WERI-Rb-1 (cell line): Measurements from ENCODE around the gene MAP3K12.

Experiments
- DNase-seq: peaks from one replicate; pipeline ENCODE4 v3.0.0-alpha.2; 2020
- H3K27ac ChIP-seq: fragments of 250-450 bp; sonication (Bioruptor Pico); 2 replicates; pipeline ENCODE4 v1.5.1; 2020; ENCODE audit warnings: mild to moderate bottlenecking, moderate library complexity
- H3K27me3 ChIP-seq: fragments of 250-450 bp; sonication (Bioruptor Pico); 2 replicates; pipeline ENCODE4 v1.5.1; 2021; ENCODE audit warnings: mild to moderate bottlenecking, low read depth, moderate library complexity; ENCODE audit not compliant: insufficient read depth, severe bottlenecking
- H3K36me3 ChIP-seq: fragments of 250-450 bp; sonication (Bioruptor Pico); 2 replicates; pipeline ENCODE4 v1.5.1; 2020; ENCODE audit warnings: mild to moderate bottlenecking, moderate library complexity
- H3K4me3 ChIP-seq: 2 replicates; pipeline ENCODE4 v1.5.1; 2011; ENCODE audit warnings: low read depth, mild to moderate bottlenecking, control low read depth, low read length
- H3K9me3 ChIP-seq: fragments of 250-450 bp; sonication (Bioruptor Pico); 2 replicates; pipeline ENCODE4 v1.5.1; 2021; ENCODE audit warnings: mild to moderate bottlenecking, moderate library complexity; ENCODE audit not compliant: severe bottlenecking
- TF ChIP-seq, protein P1 (sequence below): IDR thresholded peaks from 2 replicates; pipeline ENCODE4 v1.5.1; 2011; ENCODE audit warnings: low read depth, mild to moderate bottlenecking, control low read depth, inconsistent platforms, low read length

MAP3K12 gene

DNA sequence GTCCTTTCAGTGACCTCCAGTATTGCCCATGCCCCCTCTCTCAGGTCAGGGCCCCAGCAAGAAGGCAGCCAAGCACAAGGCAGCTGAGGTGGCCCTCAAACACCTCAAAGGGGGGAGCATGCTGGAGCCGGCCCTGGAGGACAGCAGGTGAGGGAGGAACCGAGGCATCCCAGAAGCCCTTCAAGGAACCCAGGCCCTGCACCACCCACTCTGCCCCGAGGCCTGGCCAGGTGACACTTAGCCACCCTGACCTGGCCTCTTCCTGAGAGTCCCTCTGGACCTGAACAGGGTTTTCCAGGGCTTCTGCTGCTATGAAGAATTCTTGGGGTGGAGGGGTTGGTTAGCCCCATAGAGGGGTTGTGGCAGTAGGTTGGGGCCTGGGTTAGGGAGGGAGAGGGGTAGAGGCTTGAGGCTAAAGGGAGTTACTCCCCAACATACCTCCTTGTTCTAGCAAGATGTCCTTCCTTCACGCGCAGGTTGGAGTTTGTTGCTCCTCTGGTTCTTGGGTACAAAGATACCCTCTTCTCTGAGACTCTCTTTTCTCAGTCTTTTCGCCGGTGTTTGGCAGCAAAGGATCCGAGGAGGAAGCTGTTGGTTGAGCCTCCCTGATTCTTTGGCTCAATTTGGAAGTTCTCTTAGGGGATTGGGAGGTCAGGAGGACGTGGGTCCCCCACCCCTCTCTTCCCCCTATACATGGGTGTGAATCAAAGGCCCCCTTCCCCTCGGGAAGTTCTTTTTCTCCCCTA, 3.9 kb upstream of the MAP3K12 start:
- DNase-seq = no peak
- no peaks in the 10 kb centered on the region for H3K9me3 ChIP-seq
- H3K27me3 ChIP-seq = no peaks in the 10 kb centered on the region
- no peak overlapping the region for H3K27ac ChIP-seq
- H3K36me3 ChIP-seq = peaks cover 45% of the 10 kb centered on the region
- H3K4me3 ChIP-seq = no peak overlapping the region
- TF ChIP-seq, protein P1, sequence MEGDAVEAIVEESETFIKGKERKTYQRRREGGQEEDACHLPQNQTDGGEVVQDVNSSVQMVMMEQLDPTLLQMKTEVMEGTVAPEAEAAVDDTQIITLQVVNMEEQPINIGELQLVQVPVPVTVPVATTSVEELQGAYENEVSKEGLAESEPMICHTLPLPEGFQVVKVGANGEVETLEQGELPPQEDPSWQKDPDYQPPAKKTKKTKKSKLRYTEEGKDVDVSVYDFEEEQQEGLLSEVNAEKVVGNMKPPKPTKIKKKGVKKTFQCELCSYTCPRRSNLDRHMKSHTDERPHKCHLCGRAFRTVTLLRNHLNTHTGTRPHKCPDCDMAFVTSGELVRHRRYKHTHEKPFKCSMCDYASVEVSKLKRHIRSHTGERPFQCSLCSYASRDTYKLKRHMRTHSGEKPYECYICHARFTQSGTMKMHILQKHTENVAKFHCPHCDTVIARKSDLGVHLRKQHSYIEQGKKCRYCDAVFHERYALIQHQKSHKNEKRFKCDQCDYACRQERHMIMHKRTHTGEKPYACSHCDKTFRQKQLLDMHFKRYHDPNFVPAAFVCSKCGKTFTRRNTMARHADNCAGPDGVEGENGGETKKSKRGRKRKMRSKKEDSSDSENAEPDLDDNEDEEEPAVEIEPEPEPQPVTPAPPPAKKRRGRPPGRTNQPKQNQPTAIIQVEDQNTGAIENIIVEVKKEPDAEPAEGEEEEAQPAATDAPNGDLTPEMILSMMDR = no peak

DNA sequence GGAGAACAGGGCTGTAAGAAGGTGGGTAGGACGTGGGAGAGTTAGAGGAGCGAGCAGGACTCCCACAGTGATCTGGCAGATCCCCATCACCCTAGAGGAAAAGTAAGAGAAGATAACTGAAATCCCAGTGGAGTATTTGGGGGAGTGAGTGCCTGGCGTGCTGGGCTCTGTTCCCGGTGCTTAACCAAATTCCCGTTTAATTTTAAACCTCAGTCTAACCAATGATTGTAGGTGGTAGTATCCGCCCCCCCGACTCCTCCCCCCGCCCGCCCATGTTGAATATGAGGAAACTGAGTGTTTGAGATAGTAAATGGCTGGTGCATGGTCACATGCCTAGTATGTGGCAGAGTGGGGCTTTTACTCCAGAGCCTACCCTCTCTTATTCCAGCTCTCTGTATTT, 3.1 kb upstream of the MAP3K12 start:
- no peak overlapping the region for H3K4me3 ChIP-seq
- DNase-seq = no peak
- TF ChIP-seq, protein P1 = no peak
- no peaks in the 10 kb centered on the region for H3K9me3 ChIP-seq
- peak overlapping the region; percentile 98; the same call in 1 of the 2 replicates for H3K27ac ChIP-seq
- no peaks in the 10 kb centered on the region for H3K27me3 ChIP-seq
- peaks cover 45% of the 10 kb centered on the region for H3K36me3 ChIP-seq

DNA sequence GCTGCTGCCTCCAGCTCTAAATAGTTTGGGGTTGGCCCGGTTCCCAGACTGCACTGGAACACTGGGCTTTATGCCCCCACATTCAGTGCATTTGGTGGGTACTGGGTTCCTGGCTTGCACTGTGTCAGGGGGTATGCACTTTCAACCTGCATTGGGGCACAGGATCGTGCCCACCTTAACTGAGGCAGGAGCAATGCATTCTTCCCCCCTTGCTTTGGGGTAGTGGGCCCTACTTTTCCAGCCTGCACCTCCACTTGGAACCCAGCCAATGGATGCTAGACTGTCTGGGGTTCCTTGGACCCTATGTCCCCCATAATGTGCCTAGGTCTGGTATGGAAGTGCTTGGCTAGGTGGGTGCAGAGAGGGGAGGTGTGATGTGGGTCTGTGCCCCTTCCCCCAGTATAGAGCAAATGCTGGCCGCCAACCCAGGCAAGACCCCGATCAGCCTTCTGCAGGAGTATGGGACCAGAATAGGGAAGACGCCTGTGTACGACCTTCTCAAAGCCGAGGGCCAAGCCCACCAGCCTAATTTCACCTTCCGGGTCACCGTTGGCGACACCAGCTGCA, 2.4 kb upstream of the MAP3K12 start:
- Histone ChIP-seq H3K27ac (peak overlapping the region; percentile 98), H3K36me3 (peaks cover 42% of the 10 kb centered on the region), H3K27me3 (no peaks in the 10 kb centered on the region), H3K9me3 (no peaks in the 10 kb centered on the region), H3K4me3 (peak overlapping the region; percentile 80)
- no peak for DNase-seq
- TF ChIP-seq, protein P1 = no peak

DNA sequence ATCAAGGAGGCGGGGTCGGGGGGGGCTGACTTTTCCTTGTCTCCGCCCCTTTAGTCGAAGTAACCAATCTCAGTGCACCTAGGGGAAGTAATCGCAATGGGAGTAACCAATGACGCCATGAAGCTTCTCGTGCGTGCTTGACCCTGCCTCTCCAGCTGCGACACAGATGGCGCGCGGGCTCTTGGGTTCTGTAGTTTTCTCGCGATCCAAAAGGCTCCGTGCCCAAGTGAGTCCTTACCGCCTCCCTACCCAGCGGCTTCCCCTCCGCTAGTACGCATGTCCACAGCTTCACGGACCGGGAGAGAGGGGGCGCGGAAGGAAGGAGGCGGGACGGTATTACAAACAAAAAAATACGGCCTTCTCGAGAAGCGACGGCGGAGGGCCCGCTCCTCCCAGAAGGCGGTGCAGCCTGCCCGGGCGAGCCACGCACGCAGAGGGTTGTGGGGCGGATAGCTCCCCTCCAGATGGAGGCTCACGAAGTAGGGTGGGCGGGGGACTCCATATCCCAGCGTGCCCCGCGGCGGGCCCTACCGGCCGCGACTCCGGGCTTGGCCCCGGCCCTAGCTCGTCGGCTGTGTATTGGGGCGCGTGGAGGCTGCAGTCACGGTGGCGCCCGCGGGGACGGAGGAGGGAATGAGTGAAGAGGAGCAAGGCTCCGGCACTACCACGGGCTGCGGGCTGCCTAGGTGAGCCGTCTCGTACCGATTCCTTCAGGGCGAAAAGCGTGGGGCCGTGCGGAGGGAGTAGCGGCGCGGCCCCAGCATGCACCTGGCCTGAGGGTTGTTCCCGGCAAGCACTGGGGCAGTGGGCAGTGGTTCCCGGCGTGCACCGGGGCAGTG, 1.7 kb upstream of the MAP3K12 start, which contains the start of gene TARBP2:
Gene TARBP2 (plus strand): TSS at position 508 of the 839 bp plus-strand sequence. CDS start 126 bp downstream, at position 634.
- H3K4me3 ChIP-seq = peak within 1 kb of the TSS; percentile 80
- H3K9me3 ChIP-seq = no peaks in the 10 kb centered on the region
- TF ChIP-seq, protein P1 = no peak
- DNase-seq = peak; percentile 98
- H3K27me3 ChIP-seq = no peaks in the 10 kb centered on the region
- peaks cover 35% of the 10 kb centered on the region for H3K36me3 ChIP-seq
- peak within 1 kb of the TSS; percentile 98 for H3K27ac ChIP-seq

DNA sequence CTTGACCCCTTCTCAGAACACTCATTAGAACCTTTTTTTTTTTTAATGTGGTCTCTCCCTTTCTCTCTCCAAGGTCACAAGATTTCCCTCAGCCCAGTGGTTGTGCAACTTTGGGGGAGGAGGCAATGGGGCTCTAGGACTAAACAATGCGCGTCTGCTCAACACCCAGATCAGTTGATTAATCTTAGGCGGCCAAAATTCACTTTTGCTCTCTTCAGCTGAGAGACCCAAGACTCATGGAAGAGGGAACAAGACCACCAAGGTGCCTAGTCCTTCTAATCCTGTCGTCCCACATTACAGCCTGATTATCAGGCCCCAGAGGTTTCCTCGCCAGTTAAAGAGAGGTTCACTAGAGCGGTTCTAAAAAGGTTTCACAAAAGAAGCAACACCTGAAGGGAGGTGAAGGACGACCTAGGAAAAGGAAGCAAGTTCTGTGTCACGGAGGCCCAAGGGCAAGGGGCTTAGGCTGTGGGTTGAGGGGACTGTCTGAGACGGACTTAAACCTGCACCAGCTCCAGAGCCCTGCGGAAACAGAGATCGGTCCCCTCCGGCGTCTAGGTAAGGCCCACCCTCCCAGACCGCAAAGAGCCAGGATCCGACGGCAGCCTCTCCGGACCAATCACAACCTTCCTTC, 1.0 kb upstream of the MAP3K12 start:
- no peak for DNase-seq
- Histone ChIP-seq H3K36me3 (peaks cover 27% of the 10 kb centered on the region), H3K4me3 (peak overlapping the region; percentile 80), H3K27me3 (no peaks in the 10 kb centered on the region), H3K27ac (peak overlapping the region; percentile 98), H3K9me3 (no peaks in the 10 kb centered on the region)
- TF ChIP-seq, protein P1 = no peak
